GM18909 (cell line): Measurements from ENCODE around the gene CYB5R2.

Experiments used
- ATAC-seq: cut with Tn5 transposase; IDR thresholded peaks from one replicate; pipeline ENCODE4 v1.9.1; 2021; ENCODE audit warnings: mild to moderate bottlenecking; ENCODE audit not compliant: unreplicated experiment, poor library complexity

Gene CYB5R2

DNA sequence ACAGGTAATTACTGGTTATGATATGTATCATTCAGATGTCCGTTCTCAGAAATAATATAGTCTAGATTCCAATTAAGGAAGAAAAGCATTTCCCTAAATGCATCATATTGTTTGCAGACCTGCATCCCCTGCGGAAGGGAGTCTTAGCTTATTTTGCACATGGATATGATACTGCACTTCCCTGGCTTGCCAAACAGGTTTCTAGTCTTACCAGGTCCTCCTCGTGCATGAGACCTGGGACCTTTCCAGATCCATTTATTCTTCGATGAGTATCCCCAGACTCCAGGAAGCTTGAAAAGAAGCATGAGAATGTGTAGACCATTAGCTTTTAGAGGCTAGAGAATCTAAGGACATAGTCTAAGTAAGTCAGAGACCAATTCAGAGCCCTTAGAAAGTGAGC lies 30.6 kb downstream of the CYB5R2 start:
- ATAC-seq, result no peak

DNA sequence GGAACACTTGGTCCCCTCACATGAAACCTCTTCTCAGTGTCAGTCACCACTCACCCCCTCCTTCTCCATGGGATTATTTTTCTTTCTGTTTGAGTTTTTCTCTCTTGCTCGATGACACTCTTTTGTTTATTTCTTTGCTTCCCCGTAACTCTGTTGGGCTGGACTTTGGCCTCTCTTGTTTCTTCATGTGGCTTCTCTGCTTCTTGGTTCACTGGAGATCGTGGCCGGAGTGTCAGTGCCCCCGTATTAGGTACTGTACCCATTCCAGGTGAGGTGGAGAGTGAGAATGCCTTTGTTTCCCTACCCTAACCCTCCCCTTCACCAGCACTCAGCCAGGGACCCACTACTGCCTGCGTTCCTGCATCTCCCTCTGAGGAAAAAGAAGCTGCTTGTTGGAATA lies 32.5 kb downstream of the CYB5R2 start:
- ATAC-seq, result no peak

DNA sequence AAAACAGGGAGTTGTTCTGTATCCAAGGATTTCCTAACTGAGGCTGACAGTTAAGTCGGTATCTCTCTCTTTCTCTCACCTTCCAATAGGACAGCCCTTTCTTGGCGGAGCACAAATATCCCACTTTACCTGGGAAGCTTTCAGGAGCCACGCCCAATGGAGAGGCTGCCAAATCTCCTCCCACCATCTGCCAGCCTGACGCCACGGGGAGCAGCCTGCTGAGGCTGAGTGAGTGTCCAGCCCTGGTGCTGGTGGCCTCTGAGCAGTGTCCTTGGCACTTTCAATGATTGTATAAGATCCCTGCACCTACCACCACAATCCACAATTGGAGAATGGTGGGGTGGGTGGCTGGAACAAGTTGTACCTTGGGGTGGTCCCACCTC lies 33.7 kb downstream of the CYB5R2 start:
- no peak for ATAC-seq

DNA sequence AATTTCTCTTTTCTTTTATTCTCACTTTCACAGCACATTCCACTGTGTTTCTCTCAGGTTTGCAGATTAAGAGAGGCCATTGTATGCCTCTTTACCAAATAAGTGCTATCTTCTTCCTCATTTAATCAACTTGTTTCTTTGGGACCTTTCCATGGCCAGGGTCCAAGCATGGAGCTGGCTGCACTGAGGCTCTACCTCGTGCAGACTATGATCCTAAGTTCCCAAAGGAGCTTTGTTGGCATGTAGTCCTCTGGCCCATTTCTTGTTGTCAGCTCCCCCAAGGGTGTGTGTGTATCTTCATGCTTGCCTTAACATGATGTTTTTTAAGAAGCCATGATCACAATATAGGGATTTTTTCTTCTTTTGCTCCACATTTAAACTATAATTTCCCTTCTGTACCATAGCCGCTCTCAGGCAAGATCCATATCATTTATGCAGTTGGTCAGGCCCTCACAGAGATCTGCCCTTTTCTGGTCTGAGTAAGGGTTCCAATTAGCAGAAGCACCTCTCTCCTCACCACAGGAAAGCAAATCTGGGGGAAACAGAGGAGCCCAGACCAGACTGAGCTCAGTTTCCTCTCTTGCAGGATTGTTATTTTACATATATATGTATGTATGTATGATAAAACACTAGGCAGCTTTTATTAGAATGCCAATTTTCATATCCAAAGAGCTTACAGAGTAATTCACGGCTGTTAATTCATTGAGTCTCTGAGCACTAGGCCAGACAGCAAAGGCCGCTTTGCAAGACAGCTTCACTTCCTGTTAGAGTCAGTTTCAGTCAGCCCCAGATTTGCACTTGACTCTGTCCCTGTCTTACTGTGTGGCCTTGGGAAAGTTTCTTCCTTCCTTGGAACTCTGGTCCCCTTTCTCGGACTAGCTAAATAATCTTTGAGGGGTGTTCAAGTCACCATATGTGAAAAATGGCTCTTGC lies 34.3 kb downstream of the CYB5R2 start:
- peak; percentile 85 for ATAC-seq

DNA sequence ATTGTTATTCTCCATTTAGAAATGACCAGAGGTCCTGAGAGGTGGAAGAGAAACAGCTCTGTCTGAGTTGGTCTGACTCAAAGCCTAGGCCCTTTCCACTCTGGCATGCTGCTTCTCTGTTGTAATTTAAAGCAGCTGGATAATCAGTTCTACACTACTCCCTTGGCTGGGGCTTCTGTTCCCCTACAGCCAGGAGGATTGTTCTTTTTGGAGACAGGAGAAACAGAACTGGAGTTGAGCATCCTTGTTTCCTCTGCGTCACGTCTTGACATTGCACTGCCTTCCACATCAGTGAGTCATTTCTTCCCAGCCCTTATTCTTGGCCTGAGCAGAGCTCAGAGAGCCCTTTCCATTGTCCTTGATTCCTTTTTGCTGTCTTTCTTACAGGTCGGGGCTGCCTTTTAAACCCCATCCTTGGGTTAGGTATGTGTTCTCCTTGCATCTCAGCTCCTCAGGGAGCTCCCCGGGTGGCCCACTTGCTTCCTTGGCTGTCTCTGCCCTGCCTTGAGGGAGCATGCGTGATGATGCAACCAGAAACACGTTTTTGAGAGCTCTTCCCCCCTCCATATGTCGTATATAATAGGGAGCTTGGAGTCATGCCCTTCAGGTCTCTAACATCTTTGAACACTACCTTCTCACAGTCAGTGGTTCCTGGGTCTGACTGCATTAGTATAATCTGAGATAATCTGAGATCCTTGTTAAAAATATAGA lies 35.7 kb downstream of the CYB5R2 start:
- no peak for ATAC-seq

DNA sequence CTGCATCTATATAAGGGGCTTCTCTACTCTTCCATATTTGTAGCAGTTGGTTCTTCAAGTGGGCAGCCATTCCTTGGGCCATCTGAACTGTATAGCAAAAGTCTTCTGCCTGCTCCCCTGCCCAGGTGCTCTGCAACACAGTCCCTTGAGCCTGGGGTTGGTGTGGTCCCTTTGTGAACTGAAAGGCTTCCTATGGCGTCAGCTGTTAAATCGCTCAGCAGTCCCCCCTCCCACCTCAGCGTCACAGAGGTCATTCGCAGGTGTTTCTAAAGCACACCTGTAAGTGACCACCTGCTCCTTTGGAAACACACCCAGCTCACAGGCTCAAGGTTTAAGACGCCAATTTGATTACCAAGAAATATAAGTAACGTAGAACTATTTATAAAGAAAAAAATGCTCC lies 37.0 kb downstream of the CYB5R2 start:
- no peak for ATAC-seq

DNA sequence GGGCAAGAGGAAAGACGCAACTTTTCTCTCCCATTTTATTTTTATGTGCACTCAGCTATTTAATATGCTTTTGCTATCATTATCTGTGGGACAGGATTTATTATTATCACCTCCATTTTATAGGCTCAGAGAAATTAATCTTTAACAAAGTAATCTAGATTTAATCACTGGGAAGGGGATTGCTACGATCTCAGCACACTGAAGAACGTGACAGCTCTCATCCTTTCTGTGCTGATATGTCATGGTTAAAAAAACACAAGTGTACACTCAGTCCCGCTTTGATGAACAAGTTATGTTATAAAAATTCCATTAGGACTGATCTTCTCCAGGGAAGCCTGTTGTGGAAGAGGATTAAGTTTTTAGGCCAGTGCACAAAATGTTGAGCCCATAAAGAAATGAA lies 37.6 kb downstream of the CYB5R2 start:
- ATAC-seq, result no peak

DNA sequence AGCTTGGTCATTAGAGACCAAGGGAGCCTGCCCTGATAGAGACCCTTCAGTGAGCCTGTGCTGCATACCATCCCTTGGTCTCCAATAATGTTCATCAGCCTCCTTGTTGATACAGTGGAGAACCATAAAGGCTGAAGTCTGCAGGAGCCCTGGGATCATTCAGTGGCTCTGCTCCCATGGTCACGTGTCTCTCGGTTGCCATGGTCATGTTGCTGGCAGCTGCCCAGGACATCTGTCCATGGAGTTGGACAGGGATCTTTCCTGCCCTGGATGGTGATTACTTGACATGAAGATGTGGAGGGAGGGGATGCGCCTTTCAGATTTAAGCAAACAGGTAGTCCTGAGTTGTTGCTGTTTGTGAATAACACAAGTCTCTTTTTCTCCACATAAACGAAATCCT lies 38.2 kb downstream of the CYB5R2 start:
- no peak for ATAC-seq

DNA sequence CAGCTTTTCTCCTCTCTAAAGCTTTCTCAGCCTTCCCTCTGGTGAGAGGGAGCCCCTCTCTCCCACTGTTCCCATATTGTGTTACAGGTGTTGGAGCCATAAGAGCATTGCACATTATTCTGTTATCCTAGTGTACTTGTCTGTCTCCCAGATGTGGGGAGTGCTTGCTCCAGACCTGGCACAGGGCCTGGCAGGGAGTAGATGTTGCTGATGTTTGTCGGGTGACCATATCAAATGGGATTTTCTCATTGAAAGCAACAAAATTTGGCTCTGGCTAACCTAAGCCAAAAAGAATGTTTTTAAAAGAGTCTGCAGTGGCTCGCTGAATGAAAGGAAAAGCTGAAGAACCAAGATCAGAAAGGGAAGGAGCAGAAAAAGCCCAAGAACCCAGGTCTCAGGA lies 41.1 kb downstream of the CYB5R2 start:
- ATAC-seq, result no peak

DNA sequence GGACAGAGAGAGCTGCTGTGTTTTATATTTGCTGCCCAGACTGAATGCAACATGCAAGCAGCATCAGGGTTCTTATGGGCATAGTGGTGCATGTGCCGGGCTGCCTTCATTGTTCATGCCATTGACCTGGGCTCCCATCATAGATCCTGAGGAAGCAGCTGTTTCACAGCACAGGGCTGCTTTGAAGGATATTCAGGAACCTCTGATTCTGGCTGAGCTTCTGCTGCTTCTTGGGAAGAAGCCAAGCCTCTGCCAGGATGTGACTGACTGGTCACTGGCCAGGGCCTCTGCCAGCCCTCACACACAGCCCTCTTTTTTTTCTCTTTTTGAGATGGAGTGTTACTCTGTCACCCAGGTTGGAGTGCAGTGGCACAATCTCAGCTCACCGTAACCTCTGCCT lies 43.3 kb downstream of the CYB5R2 start:
- no peak for ATAC-seq

DNA sequence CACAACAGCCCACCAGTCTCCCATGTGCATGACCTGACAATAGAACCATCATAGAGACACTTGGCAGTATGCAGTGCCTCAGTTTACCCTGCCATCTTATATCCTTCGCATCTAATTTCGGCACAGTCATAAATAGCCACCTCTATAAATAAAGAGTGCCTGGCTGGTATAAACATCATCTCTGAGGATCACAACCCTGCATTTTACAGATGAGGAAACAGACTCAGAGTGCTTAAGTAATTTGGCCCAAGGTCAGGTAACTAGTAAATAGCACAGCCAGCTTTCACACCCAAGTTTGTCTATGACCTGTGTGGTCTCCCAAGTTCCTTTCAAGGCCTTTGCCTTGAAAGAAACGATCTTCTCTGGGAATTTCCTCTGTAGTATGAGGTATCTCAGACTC lies 44.6 kb downstream of the CYB5R2 start:
- no peak for ATAC-seq

DNA sequence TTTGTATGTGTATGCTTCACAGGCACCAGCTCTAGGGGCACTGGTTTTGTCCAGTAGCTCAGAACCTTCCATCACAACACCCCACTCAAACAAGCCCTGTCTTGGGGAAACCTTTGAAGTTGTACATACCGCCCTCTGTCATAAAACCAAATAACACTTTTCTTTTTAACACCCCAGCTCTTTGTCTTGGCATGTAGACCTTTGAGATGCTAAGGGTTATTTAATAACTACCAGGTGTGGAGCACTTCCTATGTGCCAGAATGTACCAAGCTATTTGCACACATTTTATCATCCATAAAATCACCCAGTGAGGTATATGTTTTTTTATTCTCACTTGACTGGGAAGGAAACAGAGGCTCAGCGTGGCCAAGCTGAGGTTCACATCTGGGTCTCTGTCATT lies 50.6 kb downstream of the CYB5R2 start:
- ATAC-seq, result no peak

DNA sequence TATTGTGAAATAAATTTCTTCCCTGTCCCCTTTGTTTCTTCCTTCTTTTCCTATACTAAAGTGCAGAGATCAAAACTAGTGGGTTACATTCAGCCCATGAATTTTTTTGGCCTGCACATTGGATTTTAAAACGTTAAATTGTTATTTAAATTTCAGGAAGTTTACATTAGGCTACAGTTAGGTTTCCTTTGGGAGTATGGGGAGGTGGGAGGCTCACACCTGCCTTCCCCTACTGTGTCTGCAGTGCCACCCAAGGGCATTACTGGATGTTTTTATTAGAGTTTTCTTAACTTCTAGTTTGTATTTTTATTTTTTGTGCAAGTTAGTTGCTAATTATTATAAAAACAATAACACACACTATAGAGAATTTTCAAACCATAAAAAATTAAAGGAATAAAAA lies 51.7 kb downstream of the CYB5R2 start:
- no peak for ATAC-seq

DNA sequence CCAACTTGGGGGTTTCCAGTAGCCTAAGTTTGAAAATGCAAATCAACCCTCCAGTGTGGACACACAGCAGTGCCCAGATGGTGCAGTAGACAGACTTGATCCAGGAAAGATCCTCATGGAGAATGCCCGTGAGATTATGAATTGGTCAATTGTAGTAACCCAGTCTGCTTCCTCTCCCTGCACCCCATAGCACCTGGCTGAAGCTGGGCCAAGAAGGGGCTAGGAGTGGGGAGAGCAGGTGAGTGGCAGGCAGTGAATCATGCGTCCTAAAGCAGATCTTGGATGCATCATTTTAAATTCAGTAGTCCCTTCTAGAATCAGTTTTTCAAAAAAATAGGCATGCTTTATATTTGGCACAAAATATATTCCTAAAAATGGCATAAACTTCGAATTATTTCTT lies 52.2 kb downstream of the CYB5R2 start:
- ATAC-seq, result no peak

DNA sequence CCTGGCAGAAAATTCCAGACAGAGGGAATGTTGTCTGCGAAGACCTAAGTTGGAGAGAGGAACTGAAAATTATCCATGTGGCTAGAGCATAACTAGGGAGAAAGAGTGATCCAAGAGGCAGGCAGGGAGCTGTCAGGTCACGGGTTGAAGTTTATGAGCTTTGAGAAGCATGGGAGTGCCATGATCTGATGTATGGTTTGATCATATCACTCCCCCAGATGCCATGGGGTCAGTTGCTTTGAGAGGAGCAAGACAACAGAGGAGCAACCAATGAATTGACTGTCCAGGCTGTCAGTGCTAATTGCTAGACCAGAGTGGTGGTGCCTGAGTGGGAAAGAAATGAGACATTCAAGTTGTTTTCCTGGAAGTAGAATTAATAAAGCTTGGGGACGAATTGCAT lies 54.0 kb downstream of the CYB5R2 start:
- ATAC-seq, result no peak

DNA sequence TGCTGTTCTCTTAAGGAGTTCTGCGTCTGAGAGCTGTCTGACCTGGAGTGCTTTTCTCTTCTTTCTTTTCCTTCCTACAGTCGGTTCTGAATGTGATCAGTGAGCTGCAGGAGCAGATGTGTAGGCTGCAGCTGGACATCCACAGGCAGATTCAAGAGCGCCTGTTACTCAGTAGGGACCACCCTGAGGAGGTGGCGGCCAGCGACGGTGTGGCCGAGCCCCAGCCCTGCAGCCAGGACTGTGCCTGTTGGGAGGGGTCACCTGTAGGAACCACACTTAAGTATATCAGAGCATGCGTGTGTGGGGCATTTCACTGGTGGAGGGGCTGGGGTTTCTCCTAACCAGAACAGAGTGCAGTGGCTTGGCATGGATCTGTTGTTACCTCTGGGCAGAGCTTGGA lies 56.3 kb downstream of the CYB5R2 start:
- no peak for ATAC-seq
